Epithelial cell of esophagus (primary cell): ENCODE measurements around the gene ERCC6.

ENCODE experiments used
- DNase-seq: peaks from one replicate; pipeline ENCODE4 v3.0.0; 2010; ENCODE audit warnings: low read depth
- H3K4me3 ChIP-seq: 2 replicates; pipeline ENCODE4 v1.5.1; 2011; ENCODE audit warnings: mild to moderate bottlenecking, low read length, control low read depth
- TF ChIP-seq, protein P1 (sequence below): IDR thresholded peaks from 2 replicates; pipeline ENCODE4 v1.5.1; 2011; ENCODE audit warnings: low read depth, mild to moderate bottlenecking, low read length, control low read depth, inconsistent platforms; ENCODE audit not compliant: insufficient read depth; ENCODE audit errors: missing control alignments

The ERCC6 gene

GRCh38 chr10:49498425-49498824 is 40.5 kb downstream of the ERCC6 start:
- TF ChIP-seq, protein P1, sequence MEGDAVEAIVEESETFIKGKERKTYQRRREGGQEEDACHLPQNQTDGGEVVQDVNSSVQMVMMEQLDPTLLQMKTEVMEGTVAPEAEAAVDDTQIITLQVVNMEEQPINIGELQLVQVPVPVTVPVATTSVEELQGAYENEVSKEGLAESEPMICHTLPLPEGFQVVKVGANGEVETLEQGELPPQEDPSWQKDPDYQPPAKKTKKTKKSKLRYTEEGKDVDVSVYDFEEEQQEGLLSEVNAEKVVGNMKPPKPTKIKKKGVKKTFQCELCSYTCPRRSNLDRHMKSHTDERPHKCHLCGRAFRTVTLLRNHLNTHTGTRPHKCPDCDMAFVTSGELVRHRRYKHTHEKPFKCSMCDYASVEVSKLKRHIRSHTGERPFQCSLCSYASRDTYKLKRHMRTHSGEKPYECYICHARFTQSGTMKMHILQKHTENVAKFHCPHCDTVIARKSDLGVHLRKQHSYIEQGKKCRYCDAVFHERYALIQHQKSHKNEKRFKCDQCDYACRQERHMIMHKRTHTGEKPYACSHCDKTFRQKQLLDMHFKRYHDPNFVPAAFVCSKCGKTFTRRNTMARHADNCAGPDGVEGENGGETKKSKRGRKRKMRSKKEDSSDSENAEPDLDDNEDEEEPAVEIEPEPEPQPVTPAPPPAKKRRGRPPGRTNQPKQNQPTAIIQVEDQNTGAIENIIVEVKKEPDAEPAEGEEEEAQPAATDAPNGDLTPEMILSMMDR, result no peak
- DNase-seq, result no peak
- H3K4me3 ChIP-seq, result no peak overlapping the region

GRCh38 chr10:49497358-49497757 is 41.6 kb downstream of the ERCC6 start:
- TF ChIP-seq, protein P1, result no peak
- H3K4me3 ChIP-seq, result no peak overlapping the region
- no peak for DNase-seq

DNA sequence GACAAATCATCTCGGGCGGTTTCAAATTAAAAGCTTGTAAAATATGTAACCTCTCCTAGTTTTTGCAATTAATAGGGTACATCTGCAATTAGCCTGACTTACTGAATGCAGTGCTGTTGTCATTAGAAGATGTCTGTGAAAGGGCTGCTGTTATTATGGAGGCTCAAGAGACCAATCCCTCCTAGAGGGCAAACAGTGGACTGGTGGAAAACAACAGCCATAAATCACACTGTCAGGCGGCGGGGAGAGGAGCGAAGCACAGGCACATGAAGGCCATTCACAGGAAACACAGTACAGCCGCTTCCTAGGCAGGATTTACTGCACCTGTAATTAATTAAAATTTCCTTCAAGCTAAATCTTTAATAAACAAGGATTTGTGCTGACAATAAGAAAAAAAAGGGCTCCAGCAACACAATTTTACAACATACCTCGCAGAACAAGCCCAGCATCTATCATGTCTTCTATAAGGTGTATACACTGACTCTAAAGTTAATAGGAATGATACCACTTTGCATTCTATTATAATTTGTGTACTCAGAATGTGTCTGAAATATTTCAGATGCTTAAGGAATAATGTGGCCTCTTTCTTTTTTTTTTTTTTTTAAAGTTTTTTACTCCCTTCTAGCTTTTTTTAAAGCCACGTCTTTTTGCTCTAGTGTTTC is 50.7 kb downstream of the ERCC6 start:
- no peak for DNase-seq
- no peak overlapping the region for H3K4me3 ChIP-seq
- TF ChIP-seq, protein P1, result no peak

DNA sequence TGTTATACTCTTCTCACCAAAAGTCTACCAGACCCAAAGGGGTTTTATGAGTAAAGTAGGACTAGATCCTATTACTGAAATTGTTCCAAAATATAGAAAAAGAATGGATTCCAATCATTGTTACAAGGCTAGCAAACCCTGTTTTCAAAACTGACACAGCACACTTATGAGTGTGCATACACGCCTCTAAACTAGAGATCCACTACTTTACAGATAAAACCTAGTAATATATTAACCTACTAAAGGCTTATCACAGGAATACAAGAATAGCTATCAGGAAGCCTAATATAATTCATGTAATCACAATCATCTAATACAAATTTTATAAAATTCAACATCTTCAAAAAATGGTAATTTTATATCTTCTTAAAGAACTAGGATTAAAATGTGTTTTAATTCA is 52.2 kb downstream of the ERCC6 start:
- TF ChIP-seq, protein P1, result no peak
- H3K4me3 ChIP-seq, result no peak overlapping the region
- DNase-seq, result no peak

DNA sequence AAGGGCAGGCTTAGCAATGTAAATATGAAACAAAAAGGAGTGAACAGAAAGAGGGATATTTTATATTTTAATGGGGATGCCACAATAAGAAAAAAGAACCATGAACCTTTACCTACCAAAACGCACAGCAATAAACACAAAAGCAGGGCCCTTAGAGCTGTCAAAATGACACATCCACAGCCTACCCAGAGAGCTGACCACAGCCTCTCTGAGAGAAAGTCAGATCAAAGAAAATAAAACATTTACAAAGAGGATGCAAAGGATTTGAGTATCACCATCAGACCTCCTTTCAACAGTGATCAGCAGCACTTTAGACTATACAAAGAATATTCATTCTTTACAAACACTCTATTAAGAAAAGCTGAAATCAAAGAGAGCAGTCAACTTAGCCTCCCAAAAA is 52.9 kb downstream of the ERCC6 start:
- DNase-seq, result no peak
- H3K4me3 ChIP-seq, result no peak overlapping the region

DNA sequence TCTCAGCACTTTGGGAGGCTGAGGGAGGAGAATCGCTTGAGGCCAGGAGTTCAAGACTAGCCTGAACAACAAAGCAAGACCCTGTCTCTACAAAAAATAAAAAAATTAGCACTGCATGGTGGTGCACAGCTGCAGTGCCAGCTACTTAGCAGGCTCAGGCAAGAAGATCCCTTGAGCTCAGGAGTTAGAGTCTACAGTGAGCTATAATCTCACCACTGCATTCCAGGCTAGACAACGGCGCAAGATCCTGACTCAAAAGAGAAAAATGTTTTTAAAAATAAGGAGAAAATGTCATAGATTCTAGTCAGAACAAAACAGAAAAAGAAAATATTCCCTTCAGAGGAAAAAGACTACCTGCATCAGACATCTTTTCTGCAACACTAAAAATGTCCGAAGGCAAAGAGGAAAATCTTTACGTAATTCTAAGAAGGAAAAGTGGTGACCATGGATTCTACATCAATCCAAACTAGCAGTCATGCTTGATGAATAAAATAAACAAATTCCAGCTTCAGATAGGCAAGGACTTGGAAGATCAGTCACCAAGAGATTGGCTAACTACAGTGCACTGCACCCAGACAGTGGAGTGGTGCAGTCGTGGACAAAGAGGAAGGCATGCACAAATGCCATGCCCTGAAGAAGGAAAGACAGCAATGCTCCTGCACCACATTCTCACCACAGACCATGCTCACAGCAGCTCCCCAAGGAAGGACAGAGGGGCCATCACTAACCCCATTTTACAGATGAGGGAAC is 54.3 kb downstream of the ERCC6 start:
- TF ChIP-seq, protein P1, result no peak
- no peak overlapping the region for H3K4me3 ChIP-seq
- no peak for DNase-seq

More for the DNA sequence above, 52.9 kb downstream of the ERCC6 start:
- TF ChIP-seq, protein P1, result no peak
